ENCODE results near the gene MCHR1. TPM values are rescaled to one million over a fixed set of nuclear protein-coding genes. Genes with fewer than 3 reads are reported as not detected.

MCHR1 gene
- total RNA-seq, 1 donor from 2014 or later: 0.19 TPM

GRCh38 chr22:40635940-40636379 lies 43.3 kb upstream of the MCHR1 start:
- H3K27me3 Mint-ChIP-seq: no peaks in the 10 kb centered on the region
- no peak for TF ChIP-seq CTCF (IDR thresholded peaks at IDR 0.05; ENCODE audit: unreplicated experiment)
- H3K4me1 Mint-ChIP-seq (ENCODE audit: low read depth): peaks cover 18% of the 10 kb centered on the region
- H3K9me3 Mint-ChIP-seq (ENCODE audit: low read depth): no peaks in the 10 kb centered on the region
- peak; percentile 26 for DNase-seq (ENCODE audit: low spot score, unreplicated experiment)
- H3K27ac Mint-ChIP-seq: peak overlapping the region; percentile 88
- H3K4me3 Mint-ChIP-seq (ENCODE audit: low read depth): peak overlapping the region; percentile 91
- H3K36me3 Mint-ChIP-seq (ENCODE audit: insufficient read depth): peaks cover 1% of the 10 kb centered on the region

- Mint-ChIP-seq H3K4me1 (ENCODE audit: low read depth) (peaks cover 18% of the 10 kb centered on the region), H3K4me3 (ENCODE audit: low read depth) (peak within 1 kb of the TSS; percentile 91), H3K9me3 (ENCODE audit: low read depth) (no peaks in the 10 kb centered on the region)
These were observed 42.7 kb upstream of the MCHR1 start, which contains the start of gene MRTFA for GRCh38 chr22:40636380-40637182. Gene MRTFA, minus strand, starts transcription at chr22:40636719.

GRCh38 chr22:40637183-40638150 lies 41.8 kb upstream of the MCHR1 start:
- peak overlapping the region; percentile 91 for H3K4me3 Mint-ChIP-seq (ENCODE audit: low read depth)
- no peak for DNase-seq (ENCODE audit: low spot score, unreplicated experiment)
- H3K27ac Mint-ChIP-seq: peak overlapping the region; percentile 96
- H3K9me3 Mint-ChIP-seq (ENCODE audit: low read depth): no peaks in the 10 kb centered on the region
- no peak for TF ChIP-seq CTCF (IDR thresholded peaks at IDR 0.05; ENCODE audit: unreplicated experiment)
- peaks cover 1% of the 10 kb centered on the region for H3K36me3 Mint-ChIP-seq (ENCODE audit: insufficient read depth)
- peaks cover 18% of the 10 kb centered on the region for H3K4me1 Mint-ChIP-seq (ENCODE audit: low read depth)
- no peaks in the 10 kb centered on the region for H3K27me3 Mint-ChIP-seq

More at GRCh38 chr22:40636380-40637182, 42.7 kb upstream of the MCHR1 start, which contains the start of gene MRTFA:
- DNase-seq (ENCODE audit: low spot score, unreplicated experiment): peak; percentile 99
- TF ChIP-seq CTCF (IDR thresholded peaks at IDR 0.05; ENCODE audit: unreplicated experiment): no peak
- peaks cover 1% of the 10 kb centered on the region for H3K36me3 Mint-ChIP-seq (ENCODE audit: insufficient read depth)
- peak within 1 kb of the TSS; percentile 96 for H3K27ac Mint-ChIP-seq
- no peaks in the 10 kb centered on the region for H3K27me3 Mint-ChIP-seq

- Mint-ChIP-seq H3K36me3 (ENCODE audit: insufficient read depth) (peaks cover 1% of the 10 kb centered on the region), H3K27me3 (no peaks in the 10 kb centered on the region), H3K9me3 (ENCODE audit: low read depth) (no peaks in the 10 kb centered on the region), H3K27ac (no peak overlapping the region), H3K4me1 (ENCODE audit: low read depth) (peaks cover 18% of the 10 kb centered on the region), H3K4me3 (ENCODE audit: low read depth) (no peak overlapping the region)
- no peak for DNase-seq (ENCODE audit: low spot score, unreplicated experiment)
- TF ChIP-seq CTCF (IDR thresholded peaks at IDR 0.05; ENCODE audit: unreplicated experiment): no peak
These were observed 41.0 kb upstream of the MCHR1 start for GRCh38 chr22:40638261-40638660.

GRCh38 chr22:40641269-40641668 lies 38.0 kb upstream of the MCHR1 start:
- Mint-ChIP-seq H3K4me1 (ENCODE audit: low read depth) (peaks cover 12% of the 10 kb centered on the region), H3K9me3 (ENCODE audit: low read depth) (no peaks in the 10 kb centered on the region), H3K27me3 (no peaks in the 10 kb centered on the region), H3K4me3 (ENCODE audit: low read depth) (no peak overlapping the region), H3K36me3 (ENCODE audit: insufficient read depth) (peaks cover 1% of the 10 kb centered on the region), H3K27ac (no peak overlapping the region)
- no peak for TF ChIP-seq CTCF (IDR thresholded peaks at IDR 0.05; ENCODE audit: unreplicated experiment)
- DNase-seq (ENCODE audit: low spot score, unreplicated experiment): no peak

Measured in progenitor cell of endocrine pancreas (in vitro differentiated cells).